Peyer's patch (tissue), 4 donors: ENCODE results near the gene SORBS2. TPM values are rescaled to one million over a fixed set of nuclear protein-coding genes. Genes with fewer than 3 reads are reported as not detected.

ENCODE experiments used
- DNase-seq, 3 donors: peaks; one replicate each; pipeline ENCODE4 v3.0.0-alpha.2; 2017 to 2019
- H3K27ac ChIP-seq, 4 donors: fragments of 200-600 bp; sonication (generic); one replicate each; pipeline ENCODE4 v1.5.1; 2016 to 2019
- H3K27me3 ChIP-seq, 2 donors: fragments of 200-600 bp; sonication (generic); one replicate each; pipeline ENCODE4 v1.5.1; 2019
- H3K36me3 ChIP-seq, 3 donors: fragments of 200-600 bp; sonication (generic); one replicate each; pipeline ENCODE4 v1.5.1; 2016 to 2019
- H3K4me1 ChIP-seq, 4 donors: fragments of 200-600 bp; sonication (generic); one replicate each; pipeline ENCODE4 v1.5.1; 2016 to 2019
- H3K4me3 ChIP-seq, 4 donors: fragments of 200-600 bp; sonication (generic); 1 replicate in 3 of 4; 2 replicates in 1 of 4; pipeline ENCODE4 v1.5.1; 2016 to 2019; ENCODE audit warnings: mild to moderate bottlenecking in 1 of 4
- H3K9me3 ChIP-seq, 4 donors: fragments of 200-600 bp; sonication (generic); one replicate each; pipeline ENCODE4 v1.5.1; 2016 to 2019; ENCODE audit warnings: mild to moderate bottlenecking in 1 of 4
- CTCF ChIP-seq, 6 experiments: fragments of 450-650 bp in 4 of 6; fragments of 200-600 bp in 2 of 6; sonication (generic) in 1 of 6; IDR thresholded peaks; one replicate each; pipeline ENCODE4 v1.5.1; 2017 to 2019; ENCODE audit warnings: antibody characterized with exemption in 6 of 6, mild to moderate bottlenecking in 3 of 6, moderate library complexity in 1 of 6
- POLR2A ChIP-seq, 2 donors: fragments of 450-650 bp; IDR thresholded peaks; one replicate each; pipeline ENCODE4 v1.5.1; 2017; ENCODE audit warnings: antibody characterized with exemption in 2 of 2, mild to moderate bottlenecking in 2 of 2, moderate library complexity in 2 of 2
- total RNA-seq, 4 donors: library from RNA; depleted of rRNA; stranded (reverse); fragments of >200 nt; gene quantifications; one replicate each; pipeline ENCODE4 v1.1.0, GENCODE V29; 2016

The SORBS2 gene
- total RNA-seq, 4 donors from 2014 or later, result 15.8 to 61.9 (median 53.0) TPM

GRCh38 chr4:185793116-185793485 is 18.9 kb downstream of the SORBS2 start:
- Histone ChIP-seq H3K27ac (no peak overlapping the region), H3K9me3 (no peaks in the 10 kb centered on the region), H3K27me3 (no peaks in the 10 kb centered on the region), H3K4me3 (no peak overlapping the region), H3K4me1 (no peaks in the 10 kb centered on the region), H3K36me3 (no peaks in the 10 kb centered on the region)
- no peak for DNase-seq
- TF ChIP-seq POLR2A (IDR thresholded peaks at IDR 0.05), result no peak
- TF ChIP-seq CTCF (IDR thresholded peaks at IDR 0.05), result no peak

GRCh38 chr4:185792384-185793115 is 19.4 kb downstream of the SORBS2 start:
- Histone ChIP-seq H3K27me3 (no peaks in the 10 kb centered on the region), H3K9me3 (no peaks in the 10 kb centered on the region), H3K36me3 (no peaks in the 10 kb centered on the region), H3K27ac (no peak overlapping the region), H3K4me3 (no peak overlapping the region), H3K4me1 (no peaks in the 10 kb centered on the region)
- TF ChIP-seq CTCF (IDR thresholded peaks at IDR 0.05) (no peak), POLR2A (IDR thresholded peaks at IDR 0.05) (no peak)
- DNase-seq, result no peak

- no peak for DNase-seq
- H3K9me3 ChIP-seq, result no peaks in the 10 kb centered on the region
- H3K4me1 ChIP-seq, result no peaks in the 10 kb centered on the region
Observed at GRCh38 chr4:185787926-185788679, 23.9 kb downstream of the SORBS2 start.

GRCh38 chr4:185786422-185786821 is 25.6 kb downstream of the SORBS2 start:
- DNase-seq, result no peak
- Histone ChIP-seq H3K4me1 (no peaks in the 10 kb centered on the region), H3K27me3 (no peaks in the 10 kb centered on the region), H3K36me3 (no peaks in the 10 kb centered on the region), H3K4me3 (no peak overlapping the region), H3K27ac (no peak overlapping the region), H3K9me3 (no peaks in the 10 kb centered on the region)
- TF ChIP-seq POLR2A (IDR thresholded peaks at IDR 0.05) (no peak), CTCF (IDR thresholded peaks at IDR 0.05) (no peak)

More at GRCh38 chr4:185787926-185788679, 23.9 kb downstream of the SORBS2 start:
- Histone ChIP-seq H3K36me3 (no peaks in the 10 kb centered on the region), H3K27ac (no peak overlapping the region), H3K4me3 (no peak overlapping the region), H3K27me3 (no peaks in the 10 kb centered on the region)
- TF ChIP-seq POLR2A (IDR thresholded peaks at IDR 0.05) (no peak), CTCF (IDR thresholded peaks at IDR 0.05) (no peak)

- TF ChIP-seq CTCF (IDR thresholded peaks at IDR 0.05), result no peak
- no peak for TF ChIP-seq POLR2A (IDR thresholded peaks at IDR 0.05)
- Histone ChIP-seq H3K9me3 (no peaks in the 10 kb centered on the region), H3K4me3 (no peak overlapping the region), H3K36me3 (no peaks in the 10 kb centered on the region), H3K4me1 (no peaks in the 10 kb centered on the region), H3K27ac (no peak overlapping the region), H3K27me3 (no peaks in the 10 kb centered on the region)
- DNase-seq, result no peak
Observed at GRCh38 chr4:185783574-185783973, 28.4 kb downstream of the SORBS2 start.
